Gastrocnemius medialis (tissue), 4 donors: ENCODE data around the gene CLEC11A.

ENCODE experiments used
- CTCF ChIP-seq, 5 experiments: fragments of 450-650 bp in 3 of 5; fragments of 200-600 bp in 2 of 5; sonication (generic) in 2 of 5; IDR thresholded peaks in 4 of 5; conservative IDR thresholded peaks in 1 of 5; 1 replicate in 4 of 5; 2 replicates in 1 of 5; pipeline ENCODE4 v1.5.1; 2016 to 2019; ENCODE audit warnings: antibody characterized with exemption in 5 of 5, mild to moderate bottlenecking in 3 of 5, moderate library complexity in 3 of 5
- POLR2A ChIP-seq, 2 donors: fragments of 450-650 bp; IDR thresholded peaks; one replicate each; pipeline ENCODE4 v1.6.1; 2017; ENCODE audit warnings: antibody characterized with exemption in 2 of 2, mild to moderate bottlenecking in 2 of 2, moderate library complexity in 2 of 2

DNA sequence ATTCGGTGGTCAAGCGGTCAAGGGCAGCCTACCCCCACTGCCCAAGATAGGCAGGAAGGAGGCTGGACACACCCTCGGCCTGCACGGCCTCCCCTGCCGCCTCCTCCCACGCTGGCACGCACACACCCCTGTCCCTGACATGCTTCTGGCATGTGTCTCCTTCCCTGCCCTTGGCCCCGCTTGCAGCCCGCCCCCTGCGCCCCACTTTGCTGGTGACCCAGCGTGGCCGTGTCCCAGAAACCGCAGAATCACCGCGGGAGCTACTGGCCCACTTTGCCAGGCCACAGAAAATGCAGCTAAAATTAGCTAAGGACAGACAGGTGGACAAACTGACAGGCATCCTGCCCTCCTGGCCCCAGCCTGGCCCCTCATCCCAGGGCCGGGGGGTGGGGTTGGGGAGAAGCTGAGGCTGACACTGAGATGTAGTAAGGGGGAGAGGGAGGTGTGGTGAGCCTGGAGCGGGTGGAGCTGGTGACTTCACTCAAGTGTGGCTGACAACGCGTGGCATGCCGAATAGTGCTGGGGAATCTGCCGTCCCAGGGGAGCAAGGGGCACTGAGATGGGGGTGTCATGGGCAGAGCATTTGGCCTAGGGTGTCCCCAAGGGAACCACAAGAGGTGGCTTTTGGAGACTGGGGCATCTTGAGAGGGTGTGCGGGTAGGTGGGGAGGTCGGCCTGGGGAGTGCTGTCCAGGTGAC is 6.0 kb upstream of the CLEC11A start:
- TF ChIP-seq CTCF (IDR thresholded peaks at IDR 0.05 in 4 of 5, conservative IDR thresholded peaks at IDR 0.05 in 1 of 5) (no peak), POLR2A (IDR thresholded peaks at IDR 0.05) (no peak)
